DMS153 (cell line): Measurements from ENCODE around the gene TM9SF1.

Experiments
- DNase-seq: peaks from one replicate; lab custom pipeline; 2025; lab: John Stamatoyannopoulos, UW

The TM9SF1 gene

DNA sequence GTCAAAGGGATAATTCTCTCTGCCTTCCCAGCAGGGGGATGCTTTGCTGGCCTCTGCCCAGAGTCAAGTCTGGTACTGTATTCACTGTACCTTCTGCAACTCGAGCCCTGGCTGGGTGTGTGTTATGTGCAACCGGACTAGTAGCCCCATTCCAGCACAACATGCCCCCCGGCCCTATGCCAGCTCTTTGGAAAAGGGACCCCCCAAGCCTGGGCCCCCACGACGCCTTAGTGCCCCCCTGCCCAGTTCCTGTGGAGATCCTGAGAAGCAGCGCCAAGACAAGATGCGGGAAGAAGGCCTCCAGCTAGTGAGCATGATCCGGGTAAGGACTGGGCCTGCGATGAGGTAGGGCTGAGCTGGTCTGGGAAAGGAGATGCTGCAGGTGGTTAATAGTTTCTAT is 44.7 kb downstream of the TM9SF1 start:
- DNase-seq, result no peak

DNA sequence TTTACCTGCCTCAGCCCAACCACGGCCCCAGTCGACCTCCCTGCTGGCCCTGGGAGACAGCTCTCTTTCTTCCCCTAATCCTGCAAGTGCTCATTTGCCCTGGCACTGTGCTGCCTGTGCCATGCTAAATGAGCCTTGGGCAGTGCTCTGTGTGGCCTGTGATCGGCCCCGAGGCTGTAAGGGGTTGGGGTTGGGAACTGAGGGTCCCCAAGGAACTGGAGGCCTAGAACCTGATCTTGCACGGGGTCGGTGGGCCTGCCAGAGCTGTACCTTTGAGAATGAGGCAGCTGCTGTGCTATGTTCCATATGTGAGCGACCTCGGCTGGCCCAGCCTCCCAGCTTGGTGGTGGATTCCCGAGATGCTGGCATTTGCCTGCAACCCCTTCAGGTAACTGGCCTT is 45.2 kb downstream of the TM9SF1 start:
- DNase-seq, result no peak

DNA sequence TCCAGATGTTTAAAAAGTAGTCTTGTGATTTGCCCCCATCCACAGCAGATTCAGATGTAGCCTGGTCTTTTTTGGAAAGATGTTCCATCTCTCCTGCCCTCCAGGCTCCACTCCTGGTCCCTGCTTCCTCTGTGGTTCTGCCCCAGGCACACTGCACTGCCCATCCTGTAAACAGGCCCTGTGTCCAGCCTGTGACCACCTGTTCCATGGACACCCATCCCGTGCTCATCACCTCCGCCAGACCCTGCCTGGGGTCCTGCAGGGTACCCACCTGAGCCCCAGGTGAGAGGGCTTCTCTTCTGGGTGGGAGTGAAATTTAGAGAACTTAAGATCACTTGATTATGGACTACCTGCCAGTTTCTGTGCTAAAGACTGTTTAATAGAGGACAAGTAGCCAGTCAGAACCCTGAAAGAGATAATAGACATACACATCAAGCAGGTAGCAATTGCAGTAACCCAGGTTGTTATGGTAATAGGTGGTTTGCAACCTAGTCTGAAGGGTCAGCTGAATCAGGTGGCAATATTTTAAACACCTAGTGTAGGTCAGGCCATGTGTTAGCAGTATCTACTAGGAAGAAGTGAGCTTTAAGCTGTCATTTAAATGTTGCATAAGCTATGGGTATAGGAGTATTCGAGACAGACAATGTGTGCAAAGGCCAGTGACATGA is 45.8 kb downstream of the TM9SF1 start:
- no peak for DNase-seq

DNA sequence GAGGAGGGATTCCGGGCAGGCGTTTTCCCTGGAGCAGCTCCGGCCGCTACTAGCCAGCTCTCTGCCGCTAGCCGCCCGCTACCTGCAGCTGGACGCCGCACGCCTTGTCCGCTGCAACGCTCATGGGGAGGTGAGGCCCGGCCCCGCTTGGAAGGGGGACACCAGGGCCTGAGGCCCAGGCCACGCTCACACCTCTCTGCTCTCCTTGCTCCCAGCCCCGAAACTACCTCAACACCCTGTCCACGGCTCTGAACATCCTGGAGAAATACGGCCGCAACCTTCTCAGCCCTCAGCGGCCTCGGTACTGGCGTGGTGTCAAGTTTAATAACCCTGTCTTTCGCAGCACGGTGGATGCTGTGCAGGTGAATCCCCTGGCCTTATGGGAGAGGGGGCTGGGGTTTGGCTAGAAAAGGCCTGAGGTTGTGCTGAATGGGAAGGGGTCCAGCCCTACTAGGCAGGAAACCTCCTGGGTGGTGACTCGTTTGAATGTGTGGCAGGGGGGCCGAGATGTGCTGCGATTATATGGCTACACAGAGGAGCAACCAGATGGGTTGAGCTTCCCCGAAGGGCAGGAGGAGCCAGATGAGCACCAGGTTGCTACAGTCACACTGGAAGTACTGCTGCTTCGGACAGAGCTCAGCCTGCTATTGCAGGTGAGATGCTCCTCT is 47.3 kb downstream of the TM9SF1 start:
- no peak for DNase-seq

DNA sequence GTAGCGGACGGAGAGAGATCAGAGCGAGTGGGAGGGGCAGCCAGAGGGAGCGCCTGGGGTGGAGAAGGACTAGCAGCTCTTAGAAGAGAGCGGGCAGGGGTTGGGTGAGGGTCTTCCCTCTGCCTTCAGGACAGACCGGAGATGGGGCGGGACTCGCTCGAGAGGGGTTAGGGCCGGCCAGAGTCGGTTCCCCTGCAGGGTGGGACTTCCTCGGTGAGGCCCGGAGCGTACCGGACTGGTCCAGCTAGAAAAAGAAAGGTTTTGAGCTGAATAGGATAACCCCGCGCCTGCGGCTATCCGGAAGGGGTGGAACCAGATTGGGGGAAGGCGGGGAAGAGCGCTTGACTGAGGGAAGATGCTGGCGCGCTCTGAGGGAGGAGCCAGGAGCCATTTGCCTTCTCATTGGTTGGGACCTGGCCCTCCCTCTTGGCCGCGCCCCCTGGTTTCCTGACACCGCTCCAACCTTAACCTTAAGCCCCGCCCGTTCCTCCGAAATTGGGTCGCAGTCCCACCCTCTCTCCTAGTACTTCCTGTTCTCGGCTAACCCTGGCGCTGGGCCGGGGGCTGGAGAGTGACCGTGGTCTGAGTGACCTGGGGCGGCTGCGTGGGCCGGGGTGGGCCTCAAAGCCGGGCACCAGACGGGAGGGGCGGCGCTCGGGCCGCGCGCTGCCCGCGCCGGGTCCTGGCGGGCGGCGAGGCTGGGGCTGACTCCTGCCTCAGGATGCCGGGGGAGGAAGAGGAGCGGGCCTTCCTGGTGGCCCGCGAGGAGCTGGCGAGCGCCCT is 48.1 kb downstream of the TM9SF1 start, which contains the start of gene RNF31:
Gene RNF31 (plus strand): TSS at position 521 of the 783 bp plus-strand sequence. CDS start 201 bp downstream, at position 722.
- DNase-seq, result peak; percentile 97

DNA sequence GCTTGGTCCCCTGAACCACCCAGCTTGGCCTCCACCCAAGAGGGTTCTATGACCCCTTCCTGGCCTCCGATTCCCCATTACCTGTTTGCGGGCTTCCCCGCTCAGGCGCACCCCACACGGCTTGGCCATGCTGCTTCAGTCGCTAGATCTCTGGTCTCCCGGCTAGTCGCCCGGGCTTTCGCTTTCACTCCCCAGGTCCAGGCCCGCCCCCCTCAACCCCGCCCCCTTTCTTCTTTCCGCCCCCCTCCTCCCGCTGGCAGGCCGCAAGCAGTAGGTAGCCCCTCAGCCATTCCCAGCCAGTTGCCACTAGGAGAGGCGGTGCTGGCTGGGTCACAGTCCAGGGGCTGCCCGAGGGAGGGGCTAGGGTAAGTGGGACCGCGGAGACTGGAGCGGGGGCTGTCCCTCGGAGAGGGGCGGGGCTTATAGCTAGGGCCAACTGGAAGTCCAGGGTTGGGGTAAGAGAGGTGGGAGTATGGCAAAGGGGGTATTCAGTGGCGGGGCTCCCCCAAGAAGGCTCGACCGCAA is 48.7 kb downstream of the TM9SF1 start, which contains the start of gene PSME2:
Gene PSME2 (minus strand): TSS at position 158 of the 525 bp plus-strand sequence. CDS start 29 bp downstream, at position 129.
- DNase-seq, result peak; percentile 93

DNA sequence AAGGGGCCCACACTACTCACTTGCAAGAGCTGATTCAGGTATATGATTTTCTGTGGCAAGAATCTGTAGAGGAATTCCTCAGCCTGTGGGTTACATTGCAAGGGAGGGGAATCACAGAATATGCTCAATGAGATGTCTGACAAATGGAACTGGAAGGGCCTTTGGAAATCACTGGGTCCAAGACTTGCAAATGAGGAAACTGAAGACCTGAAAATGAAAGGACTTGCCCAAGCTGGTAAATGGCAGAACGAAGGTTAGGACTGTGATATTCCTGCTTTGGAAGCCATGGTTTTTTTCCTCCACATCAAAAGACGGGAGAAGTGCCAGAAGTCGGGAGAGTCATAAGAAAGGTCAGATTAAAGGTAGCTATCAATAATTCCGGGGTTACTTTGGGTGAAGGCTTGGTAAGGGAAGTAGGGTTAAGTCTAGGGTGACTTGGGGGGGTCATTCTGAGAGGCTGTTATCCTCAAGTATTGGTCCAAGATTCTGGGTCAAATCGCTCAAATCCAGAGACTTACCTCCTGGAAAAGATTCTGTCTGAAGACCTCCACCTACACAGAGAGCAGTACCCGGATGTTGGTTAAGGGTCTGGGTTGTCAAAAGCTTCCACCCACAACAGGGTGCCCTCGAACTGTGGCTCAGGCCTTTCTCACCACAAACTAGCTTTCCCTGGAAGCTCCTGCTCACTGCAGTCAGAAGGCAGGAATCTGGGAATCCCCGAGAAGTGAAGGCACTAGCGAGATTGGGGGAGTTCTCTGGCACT is 49.4 kb downstream of the TM9SF1 start:
- no peak for DNase-seq

DNA sequence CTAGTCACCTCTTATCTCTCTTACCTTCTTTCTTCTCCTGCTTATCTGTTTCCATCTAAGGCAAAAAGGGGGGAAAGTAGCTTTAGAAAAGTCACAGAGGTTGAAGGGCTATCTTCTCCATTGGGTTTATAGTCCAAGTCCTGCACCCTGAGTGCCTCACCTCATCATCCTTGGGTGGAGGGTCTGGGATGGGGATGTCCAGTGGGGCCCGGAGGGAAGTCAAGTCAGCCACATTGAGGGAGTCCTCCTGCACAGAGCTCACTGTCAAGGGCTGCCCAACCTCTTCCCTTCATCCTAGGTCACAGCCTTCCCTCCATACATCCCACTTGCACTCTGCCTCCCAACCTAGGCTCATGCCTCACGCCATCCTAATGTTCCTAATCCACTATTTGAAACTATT is 50.0 kb downstream of the TM9SF1 start:
- DNase-seq, result no peak

DNA sequence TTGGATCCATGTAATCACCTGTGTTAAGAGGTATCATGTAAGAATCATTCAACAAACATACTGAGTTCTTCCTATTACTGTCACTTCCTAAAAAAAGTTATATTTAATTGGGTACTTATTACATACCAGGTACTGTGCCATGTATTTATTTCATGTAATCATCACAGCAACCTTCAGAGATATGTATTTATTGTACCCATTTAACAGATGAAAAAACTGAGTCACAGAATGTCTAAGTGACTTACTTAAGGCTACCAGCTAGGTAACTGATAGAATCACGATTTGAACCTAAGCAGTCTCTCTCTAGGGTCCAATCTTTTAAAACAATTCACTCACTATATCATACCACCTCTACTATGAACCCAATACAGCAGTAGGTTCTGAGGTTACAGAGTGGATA is 50.8 kb downstream of the TM9SF1 start:
- no peak for DNase-seq

DNA sequence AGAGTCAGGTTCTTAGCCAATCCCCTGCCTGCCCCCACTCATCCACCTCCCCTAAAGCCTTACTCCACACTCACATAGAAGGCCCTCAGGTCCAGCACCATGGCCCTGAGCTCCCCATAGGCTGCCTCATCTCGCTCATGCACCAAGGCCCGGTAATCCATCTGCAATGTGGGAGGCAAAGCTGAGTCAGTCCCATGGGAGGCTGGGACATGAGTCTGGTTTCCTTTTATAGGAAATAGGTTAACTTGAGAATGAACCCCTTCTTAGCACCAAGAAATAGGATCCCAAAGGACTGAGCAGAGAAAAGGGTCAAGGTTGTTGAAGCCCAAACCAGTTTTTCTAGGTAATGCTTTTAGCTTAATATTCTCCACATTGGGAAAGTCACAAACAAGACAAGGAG is 51.7 kb downstream of the TM9SF1 start:
- DNase-seq, result no peak

DNA sequence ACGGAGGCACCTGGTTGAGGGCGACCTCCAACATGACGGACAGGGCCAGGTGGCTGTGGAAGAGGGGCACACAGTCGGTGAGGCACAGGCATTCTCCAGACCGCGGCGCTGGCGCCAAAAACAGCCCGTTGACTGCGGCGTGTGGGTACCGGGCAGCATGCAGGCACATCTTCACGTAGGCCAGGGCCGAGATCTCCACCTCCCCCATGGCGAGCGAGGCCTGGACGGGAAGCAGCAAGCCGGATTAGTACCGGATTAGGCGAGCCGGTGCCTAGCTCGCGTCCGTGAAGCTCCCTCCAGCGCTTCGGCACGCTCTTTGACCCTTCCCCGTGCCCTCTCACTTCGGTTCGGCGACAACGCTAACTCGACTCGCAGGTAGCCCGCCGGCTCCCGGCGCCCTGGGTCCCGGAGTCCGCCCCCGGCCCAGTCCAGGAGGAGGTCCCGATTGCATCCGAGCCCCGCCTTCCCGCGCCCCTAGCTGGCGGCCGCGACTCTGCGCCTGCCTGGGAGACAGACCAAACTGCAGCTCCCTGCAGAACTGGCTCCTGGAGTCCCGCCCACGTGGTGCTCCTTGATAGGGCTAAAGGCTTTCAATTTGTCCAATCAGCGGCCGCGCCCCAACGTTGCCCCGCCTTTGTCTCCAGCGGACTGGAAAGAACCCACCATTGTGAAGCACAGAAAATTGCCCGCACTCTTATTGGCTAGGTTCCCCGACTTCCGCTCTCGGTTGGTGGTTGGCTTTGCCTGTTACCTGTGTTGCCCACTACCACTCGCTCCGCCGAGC is 54.0 kb downstream of the TM9SF1 start, which contains the start of gene EMC9:
Gene EMC9 (minus strand): TSS at position 495 of the 784 bp plus-strand sequence. CDS start 287 bp downstream, at position 208.
- peak; percentile 99 for DNase-seq

DNA sequence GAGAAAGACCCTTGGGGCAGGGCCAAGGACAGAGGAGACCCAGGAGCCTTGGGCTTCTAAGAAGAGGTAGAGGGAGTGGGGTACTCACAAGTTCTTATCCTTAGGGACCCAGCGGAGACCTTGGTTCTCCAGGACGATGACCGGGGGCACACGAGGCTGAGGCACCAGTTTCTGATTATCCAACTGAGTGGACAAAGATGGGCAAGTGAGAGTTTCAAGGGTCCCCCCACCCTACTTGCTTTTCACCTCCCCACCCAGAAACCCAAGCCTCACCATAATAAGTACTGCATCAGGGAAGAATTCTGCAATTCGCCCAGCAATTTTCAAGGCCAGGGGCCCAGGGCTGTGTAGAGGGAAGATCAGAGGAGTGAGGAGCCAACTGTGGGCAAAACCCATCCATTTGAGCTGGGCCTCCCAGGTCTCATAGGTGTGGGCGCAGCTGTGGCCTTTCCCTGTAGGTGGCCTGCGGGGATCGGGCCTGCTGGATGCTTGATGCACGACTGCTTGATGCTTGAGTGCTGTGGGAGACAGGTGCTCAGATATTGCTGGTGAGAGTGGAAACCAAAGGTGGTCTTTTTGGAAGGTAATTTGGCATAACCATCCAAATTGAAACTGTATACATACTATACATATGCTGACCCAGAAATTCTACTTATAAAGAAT is 55.8 kb downstream of the TM9SF1 start:
- DNase-seq, result peak; percentile 12
